AG10803 (cell line): ENCODE results near the gene POU2F1.

Experiments
- DNase-seq: peaks from one replicate; pipeline ENCODE4 v3.0.0; 2010; ENCODE audit warnings: low read depth
- H3K4me3 ChIP-seq: 2 replicates; pipeline ENCODE4 v1.5.1; 2011; ENCODE audit warnings: mild to moderate bottlenecking, low read length, control low read depth
- CTCF ChIP-seq: conservative IDR thresholded peaks from 2 replicates; pipeline ENCODE4 v1.5.1; 2011; ENCODE audit warnings: mild to moderate bottlenecking, low read length, control low read depth, inconsistent platforms

POU2F1 gene

GRCh38 chr1:167426716-167427115, 206.0 kb downstream of the POU2F1 start:
- DNase-seq, result no peak
- no peak overlapping the region for H3K4me3 ChIP-seq
- no peak for TF ChIP-seq CTCF

GRCh38 chr1:167427848-167428247, 207.2 kb downstream of the POU2F1 start:
- no peak overlapping the region for H3K4me3 ChIP-seq
- no peak for TF ChIP-seq CTCF
- DNase-seq, result peak; percentile 4

- peak; percentile 51 for DNase-seq
These were observed 207.7 kb downstream of the POU2F1 start for GRCh38 chr1:167428395-167428794.

GRCh38 chr1:167429612-167430011, 208.9 kb downstream of the POU2F1 start:
- TF ChIP-seq CTCF, result no peak
- DNase-seq, result no peak
- H3K4me3 ChIP-seq, result no peak overlapping the region

More at GRCh38 chr1:167428395-167428794, 207.7 kb downstream of the POU2F1 start:
- H3K4me3 ChIP-seq, result no peak overlapping the region
- TF ChIP-seq CTCF, result no peak

- H3K4me3 ChIP-seq, result no peak overlapping the region
- no peak for TF ChIP-seq CTCF
- DNase-seq, result no peak
These were observed 209.6 kb downstream of the POU2F1 start for GRCh38 chr1:167430134-167430848.

GRCh38 chr1:167430849-167431242, 210.2 kb downstream of the POU2F1 start:
- no peak overlapping the region for H3K4me3 ChIP-seq
- no peak for DNase-seq
- no peak for TF ChIP-seq CTCF

- no peak overlapping the region for H3K4me3 ChIP-seq
- no peak for TF ChIP-seq CTCF
- DNase-seq, result no peak
These were observed 210.7 kb downstream of the POU2F1 start for GRCh38 chr1:167431261-167431908.
